ENCODE data around the gene RRP1. TPM values are rescaled to one million over a fixed set of nuclear protein-coding genes. Genes with fewer than 3 reads are reported as not detected.

The RRP1 gene
- total RNA-seq, 1 experiment from 2014 or later = 53.9 TPM

GRCh38 chr21:43827015-43827611, 37.7 kb downstream of the RRP1 start:
- ChIA-PET POLR2A (no interaction called here), RAD21 (ENCODE audit: low non-redundant PET in 1 of 2, low total read pairs in 2 of 2, uncharacterized antibody in 2 of 2, unreplicated experiment in 2 of 2) (no interaction called here), CTCF (no interaction called here)
- ATAC-seq = peak; percentile 69
- intact Hi-C loops (cut with micrococcal nuclease) = no loop called here
- BruUV-seq (replicated peaks) = no TSS peak
- H3K4me3 ChIP-seq (replicated peaks in 1 of 2; ENCODE audit: low read depth in 1 of 2, low read length in 2 of 2) = no peak overlapping the region
- no peak overlapping the region for H3K27ac ChIP-seq (ENCODE audit: low read depth, low read length)
- no peak overlapping the region for H3K9ac ChIP-seq (ENCODE audit: low read length)
- H3K27me3 ChIP-seq (ENCODE audit: insufficient read depth, low read length) = no peaks in the 10 kb centered on the region
- peaks cover 0 to 24% of the 10 kb centered on the region in 2 experiments; a peak in 2 of 4 replicates for H3K4me1 ChIP-seq (ENCODE audit: control insufficient read depth in 1 of 2, insufficient read depth in 2 of 2, low read length in 2 of 2)
- H3K9me2 ChIP-seq (ENCODE audit: insufficient read depth) = no peaks in the 10 kb centered on the region
- no peaks in the 10 kb centered on the region for H3K36me3 ChIP-seq (ENCODE audit: control insufficient read depth in 1 of 2, insufficient read depth in 2 of 2, low read length in 2 of 2)
- peak; percentile 19; the same call in 1 of the 2 replicates for TF ChIP-seq JUND (IDR thresholded peaks at IDR 0.05)
- no peak for TF ChIP-seq POLR2A (IDR thresholded peaks at IDR 0.05; ENCODE audit: borderline replicate concordance, extremely low read depth, insufficient read depth, insufficient read length)
- no peak for TF ChIP-seq SIN3A (IDR thresholded peaks at IDR 0.05; ENCODE audit: low read depth)
- TF ChIP-seq POLR2AphosphoS5 (IDR thresholded peaks at IDR 0.05; ENCODE audit: low read depth, low read length) = no peak
- H3K4me2 ChIP-seq (ENCODE audit: low read length) = peak overlapping the region; percentile 53
- DNase-seq (ENCODE audit: low read depth, low spot score) = peak; percentile 27
- H3K9me3 ChIP-seq (ENCODE audit: control insufficient read depth in 1 of 2, insufficient read depth in 1 of 2, low read depth in 1 of 2, low read length in 2 of 2) = no peaks in the 10 kb centered on the region
- H3K79me2 ChIP-seq (ENCODE audit: insufficient read depth, low read length) = no peaks in the 10 kb centered on the region
- no peaks in the 10 kb centered on the region for H4K20me1 ChIP-seq (ENCODE audit: insufficient read depth)
- no peak overlapping the region for H2AFZ ChIP-seq (ENCODE audit: low read depth, low read length, poor library complexity, severe bottlenecking)

GRCh38 chr21:43829161-43829560, 39.8 kb downstream of the RRP1 start:
- ChIA-PET CTCF (no interaction called here), POLR2A (no interaction called here), RAD21 (ENCODE audit: low non-redundant PET in 1 of 2, low total read pairs in 2 of 2, uncharacterized antibody in 2 of 2, unreplicated experiment in 2 of 2) (no interaction called here)
- Histone ChIP-seq H2AFZ (ENCODE audit: low read depth, low read length, poor library complexity, severe bottlenecking) (no peak overlapping the region), H3K27ac (ENCODE audit: low read depth, low read length) (no peak overlapping the region), H3K9me3 (ENCODE audit: control insufficient read depth in 1 of 2, insufficient read depth in 1 of 2, low read depth in 1 of 2, low read length in 2 of 2) (no peaks in the 10 kb centered on the region), H3K36me3 (ENCODE audit: control insufficient read depth in 1 of 2, insufficient read depth in 2 of 2, low read length in 2 of 2) (no peaks in the 10 kb centered on the region), H4K20me1 (ENCODE audit: insufficient read depth) (no peaks in the 10 kb centered on the region), H3K27me3 (ENCODE audit: insufficient read depth, low read length) (no peaks in the 10 kb centered on the region), H3K79me2 (ENCODE audit: insufficient read depth, low read length) (no peaks in the 10 kb centered on the region), H3K9ac (ENCODE audit: low read length) (no peak overlapping the region), H3K4me2 (ENCODE audit: low read length) (no peak overlapping the region), H3K4me1 (ENCODE audit: control insufficient read depth in 1 of 2, insufficient read depth in 2 of 2, low read length in 2 of 2) (peaks cover 0 to 22% of the 10 kb centered on the region in 2 experiments; a peak in 2 of 4 replicates), H3K9me2 (ENCODE audit: insufficient read depth) (no peaks in the 10 kb centered on the region), H3K4me3 (replicated peaks in 1 of 2; ENCODE audit: low read depth in 1 of 2, low read length in 2 of 2) (no peak overlapping the region)
- DNase-seq (ENCODE audit: low read depth, low spot score) (no peak), ATAC-seq (no peak)
- BruUV-seq (replicated peaks) = no TSS peak
- no peak for TF ChIP-seq EZH2phosphoT487 (IDR thresholded peaks at IDR 0.05; ENCODE audit: borderline replicate concordance)
- TF ChIP-seq ELF1 (IDR thresholded peaks at IDR 0.05; ENCODE audit: borderline replicate concordance, low read depth) = no peak
- TF ChIP-seq CEBPB (IDR thresholded peaks at IDR 0.05; ENCODE audit: low read depth) = no peak
- TF ChIP-seq JUND (IDR thresholded peaks at IDR 0.05) = no peak
- no peak for TF ChIP-seq ZBTB33 (IDR thresholded peaks at IDR 0.05; ENCODE audit: extremely low read depth, insufficient replicate concordance, low read length)
- intact Hi-C loops (cut with micrococcal nuclease) = no loop called here
